Natural killer cell (primary cell): ENCODE measurements around the gene ST6GAL1. TPM values are rescaled to one million over a fixed set of nuclear protein-coding genes. Genes with fewer than 3 reads are reported as not detected.

ENCODE experiments used
- ATAC-seq, 3 donors: fragments of 150-1000 bp in 2 of 3; fragments of 200-7000 bp in 1 of 3; cut with Tn5 transposase; 1 replicate in 1 of 3; 2 replicates in 2 of 3; pipeline ENCODE4 v1.10.0; 2021; ENCODE audit warnings: mild to moderate bottlenecking in 2 of 3, moderate library complexity in 2 of 3
- DNase-seq, 2 donors: peaks; one replicate each; pipeline versions ENCODE4 v3.0.0 to v3.0.0-alpha.2; 2013 to 2021; ENCODE audit warnings: mixed read lengths in 1 of 2
- H3K27ac ChIP-seq: one replicate; pipeline ENCODE4 v1.5.1; 2013; ENCODE audit warnings: mild to moderate bottlenecking, low read length
- H3K27me3 ChIP-seq: one replicate; pipeline ENCODE4 v1.6.1; 2013; ENCODE audit warnings: low read length; ENCODE audit not compliant: control insufficient read depth, insufficient read depth
- H3K36me3 ChIP-seq: one replicate; pipeline ENCODE4 v1.6.1; 2013; ENCODE audit warnings: low read length; ENCODE audit not compliant: control insufficient read depth, insufficient read depth
- H3K4me1 ChIP-seq: one replicate; pipeline ENCODE4 v1.6.1; 2013; ENCODE audit warnings: low read length; ENCODE audit not compliant: control insufficient read depth, insufficient read depth
- H3K4me3 ChIP-seq: one replicate; pipeline ENCODE4 v1.5.1; 2013; ENCODE audit warnings: low read length
- H3K9me3 ChIP-seq: one replicate; pipeline ENCODE4 v1.6.1; 2013; ENCODE audit warnings: low read length; ENCODE audit not compliant: control insufficient read depth, insufficient read depth
- H3K27ac Mint-ChIP-seq, 2 donors: one replicate each; pipeline ENCODE4 v1.8.0; 2022; ENCODE audit warnings: mild to moderate bottlenecking in 2 of 2, mixed read lengths in 2 of 2, moderate library complexity in 1 of 2
- H3K27me3 Mint-ChIP-seq, 2 donors: one replicate each; pipeline ENCODE4 v1.8.0; 2022; ENCODE audit warnings: low read depth in 2 of 2, mixed read lengths in 2 of 2
- H3K36me3 Mint-ChIP-seq: one replicate; pipeline ENCODE4 v1.8.0; 2022; ENCODE audit warnings: mixed read lengths
- H3K4me1 Mint-ChIP-seq, 2 donors: one replicate each; pipeline ENCODE4 v1.8.0; 2022; ENCODE audit warnings: mixed read lengths in 2 of 2
- H3K4me3 Mint-ChIP-seq: one replicate; pipeline ENCODE4 v1.8.0; 2022; ENCODE audit warnings: mild to moderate bottlenecking, moderate library complexity, mixed read lengths
- H3K9me3 Mint-ChIP-seq, 2 donors: one replicate each; pipeline ENCODE4 v1.8.0; 2022; ENCODE audit warnings: mixed read lengths in 2 of 2
- CTCF ChIP-seq: fragments of 200-600 bp; IDR thresholded peaks from one replicate; pipeline ENCODE4 v1.8.0; 2022; ENCODE audit warnings: antibody characterized with exemption
- WGBS: methylation state at CpG from one replicate; pipeline ENCODE4 v1.1.7; 2013; ENCODE audit warnings: missing lambda C conversion rate; ENCODE audit not compliant: insufficient coverage; 5-methylcytosine and 5-hydroxymethylcytosine counted together
- intact Hi-C: fragments of 100-400 bp; cut with micrococcal nuclease; formaldehyde crosslinking; loops from one replicate; pipeline ENCODE4 v1.14.2; 2022
- total RNA-seq, 4 donors: library from RNA; stranded (reverse); fragments of 120-200 nt in 1 of 4; gene quantifications; one replicate each; pipeline versions ENCODE4 v1.2.3 to v1.2.4, GENCODE V29; 2013 to 2022

The ST6GAL1 gene
- total RNA-seq, 3 donors from 2014 or later (not counting 1 experiment from before 2014, with no cell fraction given), result 121 to 182 (median 146) TPM

GRCh38 chr3:187072102-187072501 is 141.8 kb downstream of the ST6GAL1 start:
- no peak for DNase-seq
- Mint-ChIP-seq H3K27me3 (no peaks in the 10 kb centered on the region), H3K36me3 (peaks cover 29% of the 10 kb centered on the region), H3K4me1 (peaks cover 25 to 26% of the 10 kb centered on the region in 2 donors), H3K9me3 (no peaks in the 10 kb centered on the region), H3K27ac (no peak overlapping the region), H3K4me3 (no peak overlapping the region)
- no peaks in the 10 kb centered on the region for H3K27me3 ChIP-seq
- intact Hi-C loops, result no loop called here
- WGBS, result 90% methylated on average over 3 of the region's 3 CpGs
- no peak overlapping the region for H3K4me3 ChIP-seq
- H3K36me3 ChIP-seq, result peaks cover 79% of the 10 kb centered on the region
- no peak for TF ChIP-seq CTCF
- H3K9me3 ChIP-seq, result no peaks in the 10 kb centered on the region
- H3K27ac ChIP-seq, result peak overlapping the region; percentile 27
- H3K4me1 ChIP-seq, result peaks cover 7% of the 10 kb centered on the region
- ATAC-seq, result no peak

DNA sequence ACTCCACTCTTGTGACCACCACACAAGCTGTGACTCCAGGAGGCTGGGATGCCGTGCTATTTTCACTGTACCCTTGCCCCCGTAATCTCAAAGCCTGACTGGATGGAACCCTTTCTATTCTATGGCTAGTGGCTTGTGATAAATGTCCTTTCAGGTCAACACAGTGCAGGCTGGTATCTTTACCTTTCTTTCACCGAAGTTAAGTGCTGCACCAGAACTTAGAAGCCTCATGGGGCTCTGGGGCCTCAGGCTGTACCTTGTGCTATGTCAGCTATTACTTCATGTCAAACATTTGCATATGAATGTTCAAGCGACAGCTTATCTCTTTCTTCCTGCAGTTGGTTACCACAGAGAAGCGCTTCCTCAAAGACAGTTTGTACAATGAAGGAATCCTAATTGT is 142.2 kb downstream of the ST6GAL1 start:
- Mint-ChIP-seq H3K4me1 (peaks cover 25 to 26% of the 10 kb centered on the region in 2 donors), H3K36me3 (peaks cover 29% of the 10 kb centered on the region), H3K27ac (no peak overlapping the region), H3K4me3 (no peak overlapping the region), H3K9me3 (no peaks in the 10 kb centered on the region), H3K27me3 (no peaks in the 10 kb centered on the region)
- H3K27ac ChIP-seq, result peak overlapping the region; percentile 27
- H3K36me3 ChIP-seq, result peaks cover 81% of the 10 kb centered on the region
- no peak overlapping the region for H3K4me3 ChIP-seq
- no peaks in the 10 kb centered on the region for H3K9me3 ChIP-seq
- WGBS, result 74% methylated on average over 4 of the region's 5 CpGs
- no peak for ATAC-seq
- H3K4me1 ChIP-seq, result peaks cover 7% of the 10 kb centered on the region
- intact Hi-C loops, result no loop called here
- no peak for TF ChIP-seq CTCF
- no peak for DNase-seq
- no peaks in the 10 kb centered on the region for H3K27me3 ChIP-seq

DNA sequence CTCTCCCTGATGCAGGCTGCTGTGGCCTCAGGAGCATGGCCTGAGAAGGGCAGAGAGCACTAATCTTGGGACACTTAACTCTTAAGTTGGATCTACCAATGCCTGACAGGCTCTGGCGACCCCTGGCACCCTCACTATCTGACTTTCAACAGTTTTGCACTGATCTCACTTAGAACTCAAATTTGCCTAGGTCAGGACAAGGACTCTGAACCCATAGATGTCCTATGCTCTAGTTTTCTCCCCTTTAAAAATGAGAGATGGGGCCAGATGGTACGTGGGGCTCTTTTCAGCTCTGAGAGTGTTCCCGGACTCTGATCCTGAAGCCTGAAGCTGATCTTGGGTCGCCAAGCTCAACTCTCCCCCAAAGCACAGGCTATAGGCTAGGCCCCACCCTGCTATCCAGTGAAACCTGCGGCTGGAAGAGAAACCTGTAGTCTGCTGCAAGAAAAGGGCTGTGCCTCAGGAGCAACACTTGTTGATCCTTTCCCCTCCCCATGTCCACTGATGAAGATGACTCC is 143.3 kb downstream of the ST6GAL1 start:
- H3K27me3 Mint-ChIP-seq, result no peaks in the 10 kb centered on the region
- peaks cover 7% of the 10 kb centered on the region for H3K4me1 ChIP-seq
- WGBS, result 98% methylated on average over 5 of the region's 5 CpGs
- H3K4me1 Mint-ChIP-seq, result peaks cover 25 to 26% of the 10 kb centered on the region in 2 donors
- ATAC-seq, result no peak
- no peaks in the 10 kb centered on the region for H3K9me3 Mint-ChIP-seq
- DNase-seq, result no peak
- H3K27me3 ChIP-seq, result no peaks in the 10 kb centered on the region
- H3K27ac ChIP-seq, result no peak overlapping the region
- H3K36me3 ChIP-seq, result peaks cover 81% of the 10 kb centered on the region
- H3K27ac Mint-ChIP-seq, result no peak overlapping the region
- H3K4me3 ChIP-seq, result no peak overlapping the region
- H3K36me3 Mint-ChIP-seq, result peaks cover 37% of the 10 kb centered on the region
- H3K4me3 Mint-ChIP-seq, result no peak overlapping the region
- intact Hi-C loops, result no loop called here
- TF ChIP-seq CTCF, result no peak
- no peaks in the 10 kb centered on the region for H3K9me3 ChIP-seq

DNA sequence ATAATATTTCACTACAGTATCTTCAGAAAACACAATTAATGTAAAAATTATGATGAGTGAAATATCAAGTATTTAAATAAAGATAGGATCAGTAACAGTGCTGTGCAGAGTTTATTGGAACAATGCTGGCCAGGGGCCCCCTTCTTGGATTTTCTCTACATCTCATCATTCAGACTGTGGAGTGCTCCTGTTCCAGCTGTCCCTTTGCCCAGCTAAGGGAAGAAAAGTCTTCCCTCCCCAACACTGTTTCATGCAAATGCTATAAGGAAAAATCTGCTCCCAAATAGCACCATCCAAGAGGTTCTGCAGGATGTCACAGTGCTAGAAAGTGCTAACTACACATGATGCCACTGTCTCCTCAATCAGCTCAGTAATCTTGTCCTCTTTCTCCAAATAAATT is 144.5 kb downstream of the ST6GAL1 start:
- H3K4me1 Mint-ChIP-seq, result peaks cover 17 to 22% of the 10 kb centered on the region in 2 donors
- TF ChIP-seq CTCF, result no peak
- DNase-seq (no peak), ATAC-seq (no peak)
- Histone ChIP-seq H3K27ac (no peak overlapping the region), H3K27me3 (no peaks in the 10 kb centered on the region), H3K36me3 (peaks cover 75% of the 10 kb centered on the region), H3K4me3 (no peak overlapping the region), H3K4me1 (peaks cover 7% of the 10 kb centered on the region), H3K9me3 (no peaks in the 10 kb centered on the region)
- peaks cover 34% of the 10 kb centered on the region for H3K36me3 Mint-ChIP-seq
- peak overlapping the region; percentile 37 to 69 for H3K27ac Mint-ChIP-seq
- no peaks in the 10 kb centered on the region for H3K9me3 Mint-ChIP-seq
- intact Hi-C loops, result no loop called here
- H3K27me3 Mint-ChIP-seq, result no peaks in the 10 kb centered on the region
- H3K4me3 Mint-ChIP-seq, result no peak overlapping the region
